Measurements from ENCODE around the gene ZNF785.

- TF ChIP-seq POLR2AphosphoS5 (IDR thresholded peaks at IDR 0.05; ENCODE audit: low read depth, low read length): no peak
- no peak for TF ChIP-seq REST (IDR thresholded peaks at IDR 0.05; ENCODE audit: insufficient read depth in 1 of 2, low read depth in 2 of 2, low read length in 2 of 2)
These were observed 14.7 kb upstream of the ZNF785 start for GRCh38 chr16:30600215-30600614.

Measured in PFSK-1 (cell line).